ENCODE measurements around the gene IRX4. TPM values are rescaled to one million over a fixed set of nuclear protein-coding genes. Genes with fewer than 3 reads are reported as not detected.

IRX4 gene
- total and polyA plus RNA-seq, 2 experiments from 2014 or later, result 208 to 308 TPM

- H3K36me3 ChIP-seq, result no peaks in the 10 kb centered on the region
- TF ChIP-seq CTCF (IDR thresholded peaks at IDR 0.05; ENCODE audit: low read depth, low read length), result no peak
- H3K4me1 ChIP-seq (ENCODE audit: low read depth), result no peaks in the 10 kb centered on the region
- no peak overlapping the region for H3K27ac ChIP-seq
- no peak overlapping the region for H3K4me3 ChIP-seq
- DNase-seq (ENCODE audit: low read depth in 1 of 2, low spot score in 1 of 2), result no peak
- H3K27me3 ChIP-seq, result no peaks in the 10 kb centered on the region
- peaks cover 2% of the 10 kb centered on the region for H3K9me3 ChIP-seq (ENCODE audit: low read depth)
These were observed 24.9 kb upstream of the IRX4 start for GRCh38 chr5:1907616-1908015.

- Histone ChIP-seq H3K4me1 (ENCODE audit: low read depth) (no peaks in the 10 kb centered on the region), H3K36me3 (no peaks in the 10 kb centered on the region), H3K9me3 (ENCODE audit: low read depth) (peaks cover 2% of the 10 kb centered on the region), H3K27ac (no peak overlapping the region), H3K27me3 (no peaks in the 10 kb centered on the region), H3K4me3 (no peak overlapping the region)
- no peak for DNase-seq (ENCODE audit: low read depth in 1 of 2, low spot score in 1 of 2)
- TF ChIP-seq CTCF (IDR thresholded peaks at IDR 0.05; ENCODE audit: low read depth, low read length), result no peak
These were observed 22.4 kb upstream of the IRX4 start for GRCh38 chr5:1905108-1905507.

- Histone ChIP-seq H3K4me1 (ENCODE audit: low read depth) (no peaks in the 10 kb centered on the region), H3K27ac (no peak overlapping the region), H3K4me3 (no peak overlapping the region), H3K27me3 (no peaks in the 10 kb centered on the region), H3K9me3 (ENCODE audit: low read depth) (peaks cover 2% of the 10 kb centered on the region), H3K36me3 (no peaks in the 10 kb centered on the region)
- no peak for DNase-seq (ENCODE audit: low read depth in 1 of 2, low spot score in 1 of 2)
- TF ChIP-seq CTCF (IDR thresholded peaks at IDR 0.05; ENCODE audit: low read depth, low read length), result no peak
These were observed 19.3 kb upstream of the IRX4 start for GRCh38 chr5:1901983-1902382.

GRCh38 chr5:1901061-1901460, 18.3 kb upstream of the IRX4 start:
- no peaks in the 10 kb centered on the region for H3K27me3 ChIP-seq
- no peak overlapping the region for H3K4me3 ChIP-seq
- peaks cover 2% of the 10 kb centered on the region for H3K9me3 ChIP-seq (ENCODE audit: low read depth)
- H3K4me1 ChIP-seq (ENCODE audit: low read depth), result no peaks in the 10 kb centered on the region
- TF ChIP-seq CTCF (IDR thresholded peaks at IDR 0.05; ENCODE audit: low read depth, low read length), result no peak
- no peak for DNase-seq (ENCODE audit: low read depth in 1 of 2, low spot score in 1 of 2)
- no peak overlapping the region for H3K27ac ChIP-seq
- no peaks in the 10 kb centered on the region for H3K36me3 ChIP-seq

- DNase-seq (ENCODE audit: low read depth in 1 of 2, low spot score in 1 of 2), result no peak
- no peak for TF ChIP-seq CTCF (IDR thresholded peaks at IDR 0.05; ENCODE audit: low read depth, low read length)
- H3K36me3 ChIP-seq, result no peaks in the 10 kb centered on the region
- no peaks in the 10 kb centered on the region for H3K27me3 ChIP-seq
- no peaks in the 10 kb centered on the region for H3K9me3 ChIP-seq (ENCODE audit: low read depth)
- H3K4me1 ChIP-seq (ENCODE audit: low read depth), result peaks cover 4% of the 10 kb centered on the region
- H3K27ac ChIP-seq, result no peak overlapping the region
- H3K4me3 ChIP-seq, result no peak overlapping the region
These were observed 16.5 kb upstream of the IRX4 start for GRCh38 chr5:1899201-1899600.
